Measurements from ENCODE around the gene AFDN.
"Not testable (repeated sequence)": the region's sequence is repeated elsewhere in the genome, so short reads cannot be mapped to it uniquely, and the experiment has no call there.

AFDN gene

GRCh38 chr6:167993169-167993568 lies 166.5 kb downstream of the AFDN start:
- no peak for DNase-seq

DNA sequence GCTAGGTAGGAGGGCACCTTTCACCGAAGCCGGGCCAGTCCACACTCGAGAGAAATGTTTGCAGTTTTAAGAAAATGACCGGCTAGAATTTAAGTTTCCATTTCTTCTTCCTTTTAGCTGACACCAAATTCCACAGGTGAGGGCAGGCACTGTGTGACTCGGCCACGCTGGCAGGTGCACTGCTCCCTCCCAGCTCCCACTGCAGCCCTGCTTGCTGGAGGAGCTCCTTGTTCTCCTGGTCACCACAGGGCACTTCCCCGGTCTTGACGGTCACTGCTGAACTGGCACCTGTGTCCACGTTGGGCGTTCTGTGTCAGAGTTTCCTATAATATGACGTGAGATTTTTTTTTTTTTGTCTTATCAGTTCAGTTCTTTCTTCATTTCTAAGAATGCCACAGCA lies 167.1 kb downstream of the AFDN start:
- no peak for DNase-seq

DNA sequence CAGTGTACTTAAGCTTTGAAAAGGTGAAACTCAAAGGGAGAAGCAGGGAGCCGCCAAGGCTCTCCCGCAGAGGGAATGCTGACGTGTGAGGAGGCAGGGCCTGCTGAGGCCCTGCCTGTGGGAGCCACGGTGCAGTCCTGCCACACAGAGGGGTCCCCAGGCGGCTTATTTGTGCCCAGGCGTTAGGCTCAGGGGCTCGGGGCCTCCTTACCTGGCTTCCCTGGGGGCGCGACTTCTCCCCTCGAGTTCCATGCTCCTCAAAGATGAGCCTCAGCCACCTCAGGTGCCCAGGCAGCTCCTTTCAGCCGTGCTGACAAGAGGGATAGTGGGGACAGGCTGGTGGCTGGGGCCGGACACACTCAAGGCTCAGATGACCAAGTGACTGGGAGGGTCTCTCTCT lies 168.6 kb downstream of the AFDN start:
- DNase-seq = no peak

GRCh38 chr6:167995731-167996151 lies 169.0 kb downstream of the AFDN start:
- DNase-seq = no peak

DNA sequence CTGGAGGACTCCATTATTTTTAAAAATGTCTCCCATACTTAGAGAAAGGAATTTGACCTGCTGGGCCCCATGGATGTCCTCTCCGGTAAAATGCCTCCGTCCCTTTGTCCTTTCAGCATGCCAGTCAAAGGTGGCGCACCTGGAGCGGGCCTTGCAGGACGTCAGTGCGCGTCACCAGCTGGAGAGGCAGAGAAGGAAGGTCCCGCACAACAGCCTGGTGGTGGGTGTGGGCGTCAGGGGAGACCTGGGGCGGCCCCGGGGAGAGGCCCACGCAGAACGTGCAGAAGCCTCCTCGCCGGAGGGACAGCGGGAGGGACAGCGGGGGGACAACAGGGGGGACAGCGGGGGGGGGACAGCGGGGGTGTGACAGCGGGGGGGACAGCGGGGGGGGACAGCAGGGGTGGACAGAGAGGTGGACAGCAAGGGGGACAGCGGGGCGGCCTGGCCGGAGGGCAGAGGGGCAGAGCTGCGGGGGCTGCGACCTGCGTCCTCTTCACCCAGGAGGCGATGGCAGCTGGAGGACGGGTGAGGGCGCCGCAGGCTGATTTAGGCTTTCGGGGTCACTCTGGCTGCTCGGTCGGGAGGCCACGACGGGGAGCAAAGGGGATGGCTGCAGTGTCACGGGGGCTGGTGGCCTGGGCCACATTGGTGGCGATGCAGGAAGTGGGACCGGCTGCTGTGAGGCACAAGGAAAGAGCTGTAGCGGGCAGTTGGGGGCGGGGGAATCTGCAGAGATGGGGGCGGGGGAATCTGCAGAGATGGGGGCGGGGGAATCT lies 169.9 kb downstream of the AFDN start:
- DNase-seq = peak in 6 of 58 donors; percentile 11 to 74 (median 33)

GRCh38 chr6:167997642-167998041 lies 170.9 kb downstream of the AFDN start, which contains the start of gene KIF25:
KIF25 (plus strand) TSS chr6:167997671; CDS start chr6:168029586, 31,915 bp downstream.
- DNase-seq = no peak

DNA sequence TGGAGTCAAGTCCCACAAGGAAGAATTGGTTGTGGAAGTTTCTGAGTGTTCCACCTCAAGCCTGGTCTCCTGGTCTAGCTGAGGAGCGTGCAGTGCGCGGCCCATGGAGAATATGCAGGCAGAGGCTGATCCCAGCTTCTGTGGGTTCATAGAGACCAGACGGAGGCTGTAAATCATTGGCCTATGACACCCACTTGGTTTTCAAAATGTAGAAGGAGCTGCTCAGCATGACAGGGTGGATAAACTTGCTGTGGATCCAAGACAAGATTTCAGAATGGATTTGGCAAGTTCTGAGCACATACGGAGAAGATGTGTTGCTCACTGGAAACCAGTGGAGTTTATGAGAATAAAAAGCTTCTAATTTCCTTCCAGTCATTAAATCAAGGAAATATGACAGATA lies 171.5 kb downstream of the AFDN start:
- no peak for DNase-seq

DNA sequence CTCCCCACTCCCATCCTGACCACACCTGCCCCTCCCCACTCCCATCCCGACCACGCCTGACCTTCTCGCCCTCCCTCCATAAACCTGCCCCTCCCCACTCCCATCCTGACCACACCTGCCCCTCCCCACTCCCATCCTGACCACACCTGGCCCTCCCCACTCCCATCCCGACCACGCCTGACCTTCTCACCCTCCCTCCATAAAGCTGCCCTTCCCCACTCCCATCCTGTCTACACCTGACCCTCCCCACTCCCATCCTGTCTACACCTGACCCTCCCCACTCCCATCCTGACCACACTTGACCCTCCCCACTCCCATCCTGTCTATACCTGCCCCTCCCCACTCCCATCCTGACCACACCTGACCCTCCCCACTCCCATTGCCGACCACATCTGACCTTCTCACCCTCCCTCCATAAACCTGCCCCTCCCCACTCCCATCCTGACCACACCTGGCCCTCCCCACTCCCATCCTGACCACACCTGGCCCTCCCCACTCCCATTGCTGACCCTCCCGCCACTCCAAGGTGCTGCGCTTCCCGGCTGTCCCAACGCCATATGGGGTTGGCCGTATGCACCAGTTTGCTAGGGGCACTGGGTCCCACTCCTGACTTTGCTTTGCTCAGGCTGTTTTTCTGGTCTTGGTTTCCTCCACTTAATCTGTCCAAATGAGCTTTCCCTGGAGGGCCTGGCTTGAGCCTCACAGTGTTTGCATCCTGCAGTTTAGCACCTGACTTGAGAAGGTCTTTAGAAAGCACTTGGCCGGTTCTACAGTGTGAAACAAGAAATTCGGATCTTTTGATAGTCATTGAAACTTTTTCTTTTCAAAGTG lies 173.7 kb downstream of the AFDN start:
- no peak for DNase-seq

- no peak for DNase-seq
These were observed 174.3 kb downstream of the AFDN start for GRCh38 chr6:168001029-168001332.

DNA sequence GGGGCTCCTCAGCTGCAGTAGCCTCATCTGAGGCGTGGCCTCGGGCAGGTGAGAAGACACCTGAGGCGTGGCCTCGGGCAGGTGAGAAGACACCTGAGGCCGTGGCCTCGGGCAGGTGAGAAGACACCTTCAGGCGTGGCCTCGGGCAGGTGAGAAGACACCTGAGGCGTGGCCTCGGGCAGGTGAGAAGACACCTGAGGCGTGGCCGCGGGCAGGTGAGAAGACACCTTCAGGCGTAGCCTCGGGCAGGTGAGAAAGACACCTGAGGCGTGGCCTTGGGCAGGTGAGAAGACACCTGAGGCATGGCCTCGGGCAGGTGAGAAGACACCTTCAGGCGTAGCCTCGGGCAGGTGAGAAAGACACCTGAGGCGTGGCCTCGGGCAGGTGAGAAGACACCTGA lies 174.8 kb downstream of the AFDN start:
- DNase-seq = not testable (repeated sequence)

GRCh38 chr6:168002804-168003203 lies 176.1 kb downstream of the AFDN start:
- no peak for DNase-seq

GRCh38 chr6:168004023-168004422 lies 177.3 kb downstream of the AFDN start:
- DNase-seq = no peak

DNA sequence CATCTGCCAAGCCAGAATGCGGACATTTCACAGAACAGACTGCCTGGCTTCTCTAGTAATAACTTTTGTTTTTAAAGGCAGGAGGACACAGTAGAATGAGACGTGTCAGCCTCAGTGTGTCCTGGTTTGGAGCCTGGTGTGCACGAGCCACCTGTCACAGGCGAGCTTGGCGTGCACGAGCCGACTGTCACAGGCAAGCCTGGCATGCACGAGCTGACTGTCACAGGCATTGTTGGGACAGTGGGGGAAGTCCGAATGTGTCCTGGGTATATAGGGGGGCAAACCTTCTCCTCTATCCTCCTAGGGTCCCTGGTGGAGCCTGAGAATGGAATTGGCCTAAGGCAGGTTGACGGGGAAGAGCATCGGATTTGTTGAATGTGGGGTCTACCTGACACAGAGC lies 178.2 kb downstream of the AFDN start:
- no peak for DNase-seq

DNA sequence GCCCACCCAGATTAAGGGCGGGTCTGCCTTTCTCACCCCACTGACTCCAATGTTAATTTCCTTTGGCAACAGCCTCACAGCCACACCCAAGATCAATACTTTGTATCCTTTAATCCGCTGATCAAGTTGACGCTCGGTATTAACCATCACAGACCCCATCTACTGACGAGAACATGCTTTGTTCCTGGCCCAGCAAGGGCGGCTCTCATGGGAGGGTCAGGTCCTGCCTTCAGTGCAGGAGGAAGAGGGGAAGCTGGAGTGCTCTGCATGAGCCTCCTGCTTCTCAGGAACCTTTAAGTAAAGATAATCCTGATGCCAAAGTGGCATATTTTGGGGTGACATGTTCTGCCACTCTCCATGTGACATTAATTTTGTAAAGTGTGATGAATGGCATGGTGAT lies 179.1 kb downstream of the AFDN start:
- no peak for DNase-seq

DNA sequence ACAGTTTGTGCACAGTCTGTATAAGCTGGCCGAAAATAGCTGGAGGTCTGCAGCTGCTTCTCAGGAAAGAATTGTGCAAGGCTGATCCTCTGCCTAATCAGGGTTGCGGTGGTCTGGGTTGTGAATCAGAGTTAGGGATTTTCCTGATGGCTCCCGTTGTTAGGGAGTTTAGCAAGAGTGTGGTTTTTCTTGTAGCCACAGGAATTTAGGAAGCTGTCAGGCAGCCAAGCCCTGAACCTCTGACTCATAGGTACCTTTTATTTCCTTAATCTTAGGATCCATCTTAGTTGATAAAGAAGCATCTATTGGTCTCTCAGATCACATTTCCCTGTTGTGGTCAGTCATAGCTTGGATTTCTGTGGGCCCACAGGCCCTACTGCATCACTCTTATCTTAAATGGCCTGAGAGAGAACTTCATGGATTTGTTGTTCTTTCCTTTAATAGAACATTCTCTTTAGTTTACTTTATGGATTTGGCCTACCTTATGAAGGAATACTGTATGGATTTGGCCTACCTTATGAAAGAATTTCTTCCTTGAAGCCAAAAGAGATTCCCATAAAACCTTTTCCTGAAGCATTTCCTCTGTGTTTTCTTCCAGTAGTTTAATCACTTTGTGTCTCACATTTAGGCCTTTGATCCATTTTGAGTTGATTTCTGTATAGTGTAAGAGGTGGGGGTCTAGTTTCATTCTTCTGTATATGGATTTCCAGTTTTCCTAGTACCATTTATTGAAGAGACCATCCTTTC lies 181.1 kb downstream of the AFDN start:
- DNase-seq = no peak

- DNase-seq = no peak
These were observed 182.6 kb downstream of the AFDN start for GRCh38 chr6:168009331-168009730.

DNA sequence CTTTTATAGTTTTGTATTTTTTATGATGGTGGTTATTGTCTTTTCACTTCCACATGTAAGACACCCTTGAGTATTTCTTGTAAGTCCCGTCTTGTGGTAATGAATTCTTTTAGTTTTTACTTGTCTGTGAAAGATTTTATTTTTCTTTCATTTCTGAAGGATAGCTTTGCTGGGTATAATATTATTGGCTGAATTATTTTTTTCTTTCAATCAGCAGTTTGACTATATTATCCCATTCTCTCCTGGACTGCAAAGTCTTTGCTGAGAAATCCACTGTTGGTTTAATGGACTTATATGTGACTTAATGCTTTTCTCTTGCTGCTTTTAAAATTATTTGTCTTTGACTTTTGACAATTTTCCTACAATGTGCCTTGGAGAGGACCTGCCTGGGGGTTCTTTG lies 184.6 kb downstream of the AFDN start:
- no peak for DNase-seq

DNA sequence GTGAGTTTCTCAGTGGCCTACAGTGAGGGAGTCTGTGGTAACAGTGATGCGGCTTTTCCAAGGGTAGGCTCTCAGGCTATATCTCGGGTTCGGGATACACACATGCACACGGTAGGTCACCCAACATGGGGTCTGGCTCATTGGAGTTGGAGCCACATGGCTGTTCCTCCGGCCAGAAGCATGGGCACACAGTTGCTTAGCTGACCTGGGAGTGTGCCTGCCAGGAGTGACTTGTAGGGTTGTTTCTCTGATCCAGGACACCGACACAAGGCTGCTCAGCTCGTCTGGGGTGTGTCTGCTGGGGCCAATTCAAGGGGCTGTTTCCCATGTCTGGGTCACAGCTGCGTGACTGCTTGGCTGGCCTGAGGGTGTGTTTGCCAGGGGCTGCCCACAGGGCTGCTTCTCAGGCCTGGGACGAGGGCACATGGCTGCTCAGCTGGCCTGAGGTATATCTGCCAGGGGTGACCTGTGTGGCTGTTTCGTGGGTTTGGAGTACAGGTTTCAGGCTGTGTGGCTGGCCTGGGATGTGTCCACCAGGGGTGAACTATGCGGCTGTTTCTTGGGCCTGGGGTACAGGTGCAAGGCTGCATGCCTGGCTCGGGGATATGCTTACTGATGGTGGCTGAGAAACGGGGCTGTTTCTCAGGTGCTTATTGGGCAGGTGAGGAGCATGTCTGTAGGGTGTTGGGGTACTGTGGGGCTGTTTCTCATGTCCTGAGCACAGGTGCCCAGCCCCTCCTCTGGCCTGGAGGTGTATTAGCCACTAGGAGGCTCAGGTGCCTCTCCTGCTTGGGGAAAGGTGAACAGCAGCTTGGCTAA lies 185.9 kb downstream of the AFDN start:
- DNase-seq = no peak

GRCh38 chr6:168013250-168013915 lies 186.7 kb downstream of the AFDN start:
- no peak for DNase-seq

GRCh38 chr6:168014428-168014827 lies 187.7 kb downstream of the AFDN start:
- no peak for DNase-seq

DNA sequence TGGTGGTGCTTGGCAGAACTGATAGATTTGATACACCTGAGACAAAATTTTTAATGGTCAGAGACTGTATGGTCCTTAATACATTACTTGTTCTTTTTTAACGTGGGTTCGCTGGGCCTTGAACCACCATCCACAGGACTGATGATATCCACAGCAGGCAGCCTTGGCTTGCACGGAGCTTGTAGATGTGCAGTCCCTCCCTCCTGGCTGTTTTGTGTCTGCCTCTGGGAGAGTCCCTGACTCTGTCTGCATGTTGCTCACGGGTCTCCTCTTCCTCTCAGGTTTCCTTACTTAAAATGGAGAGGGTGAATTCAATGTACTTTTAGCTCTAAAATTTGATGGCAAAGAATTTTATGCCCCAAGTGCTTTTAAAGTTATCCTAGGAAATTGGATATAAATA lies 188.3 kb downstream of the AFDN start:
- no peak for DNase-seq

Measured in anterior cingulate cortex (tissue), 58 donors.